ENCODE results near the gene KCNN4.
A peak's percentile ranks its signal among the peaks of the same experiment; 100 is the strongest.

KCNN4 gene

DNA sequence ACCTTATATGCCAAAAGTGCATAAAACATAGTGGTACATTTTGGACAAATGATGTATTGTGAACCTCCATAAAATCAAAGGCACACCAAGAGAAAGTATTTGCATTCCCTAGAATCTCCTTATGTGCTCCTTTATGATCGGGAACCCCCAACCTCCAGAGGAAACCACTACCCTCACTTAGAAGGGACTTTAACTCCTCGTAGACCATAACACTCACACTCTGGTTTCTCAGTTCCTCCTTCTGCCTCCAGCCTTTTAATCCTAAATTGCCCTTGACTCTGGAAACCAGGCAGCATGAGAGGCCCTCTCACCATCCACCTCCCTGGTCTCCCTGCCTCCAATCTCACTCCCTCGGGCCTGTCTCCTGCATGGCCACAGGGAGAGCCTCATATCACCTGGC, 9.8 kb upstream of the KCNN4 start:
- H3K27ac ChIP-seq: no peak overlapping the region
- H3K4me1 ChIP-seq: no peaks in the 10 kb centered on the region
- no peak overlapping the region for H3K4me3 ChIP-seq
- peaks cover 0 to 8% of the 10 kb centered on the region in 2 donors for H3K27me3 ChIP-seq
- TF ChIP-seq CTCF (IDR thresholded peaks at IDR 0.05): no peak
- no peak for DNase-seq
- intact Hi-C loops (cut with DNase I; ENCODE audit: low total_unique reads): no loop called here
- H3K9me3 ChIP-seq: no peaks in the 10 kb centered on the region
- H3K36me3 ChIP-seq: no peaks in the 10 kb centered on the region

DNA sequence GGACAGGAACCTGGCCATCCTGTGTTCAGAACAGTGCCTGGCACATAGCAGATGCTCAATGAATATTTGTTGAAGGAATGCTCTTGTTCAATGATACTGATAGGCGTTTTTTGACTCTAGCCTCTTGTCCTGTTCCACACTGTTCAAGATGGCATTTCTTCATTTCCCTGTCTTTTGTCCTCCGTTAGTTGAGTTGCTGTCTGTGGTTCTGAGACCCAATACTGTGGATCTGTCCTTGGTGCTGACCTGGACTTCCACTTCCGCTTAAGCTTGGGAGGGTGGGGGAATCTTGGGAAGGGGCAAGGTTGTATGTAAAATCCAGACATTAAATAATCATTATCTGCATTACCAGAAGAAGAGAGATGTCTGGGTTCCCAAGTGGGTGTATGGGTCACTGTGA, 8.3 kb upstream of the KCNN4 start:
- no peak for DNase-seq
- H3K36me3 ChIP-seq: no peaks in the 10 kb centered on the region
- intact Hi-C loops (cut with DNase I; ENCODE audit: low total_unique reads): no loop called here
- no peak overlapping the region for H3K4me3 ChIP-seq
- peaks cover 0 to 15% (median 7%) of the 10 kb centered on the region in 4 donors for H3K4me1 ChIP-seq
- H3K27me3 ChIP-seq: peaks cover 0 to 3% of the 10 kb centered on the region in 2 donors
- H3K9me3 ChIP-seq: no peaks in the 10 kb centered on the region
- H3K27ac ChIP-seq: no peak overlapping the region
- no peak for TF ChIP-seq CTCF (IDR thresholded peaks at IDR 0.05)

DNA sequence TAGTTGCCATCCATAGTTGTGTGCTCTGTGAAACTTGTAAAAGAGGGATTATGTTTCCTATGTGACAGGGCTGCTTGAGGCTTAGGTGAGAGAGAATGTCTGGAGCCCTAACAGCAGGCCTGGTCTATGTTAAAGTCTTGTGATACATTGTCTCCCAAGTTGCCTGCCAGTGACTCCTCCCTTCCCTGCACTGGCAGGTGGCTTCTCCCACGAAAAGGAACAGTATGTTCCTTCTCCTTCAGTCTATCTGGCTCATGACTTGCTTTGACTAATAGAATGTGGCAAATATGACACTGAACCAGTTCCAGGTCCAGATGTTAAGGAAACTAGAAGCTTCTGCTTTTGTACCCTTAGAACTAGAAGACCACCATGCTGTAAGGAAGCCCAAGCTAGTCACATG, 5.9 kb upstream of the KCNN4 start:
- no peak overlapping the region for H3K27ac ChIP-seq
- no peak overlapping the region for H3K4me3 ChIP-seq
- H3K36me3 ChIP-seq: no peaks in the 10 kb centered on the region
- H3K27me3 ChIP-seq: peaks cover 0 to 14% of the 10 kb centered on the region in 2 donors
- TF ChIP-seq CTCF (IDR thresholded peaks at IDR 0.05): no peak
- DNase-seq: no peak
- peaks cover 0 to 21% (median 7%) of the 10 kb centered on the region in 4 donors for H3K4me1 ChIP-seq
- intact Hi-C loops (cut with DNase I; ENCODE audit: low total_unique reads): no loop called here
- no peaks in the 10 kb centered on the region for H3K9me3 ChIP-seq

DNA sequence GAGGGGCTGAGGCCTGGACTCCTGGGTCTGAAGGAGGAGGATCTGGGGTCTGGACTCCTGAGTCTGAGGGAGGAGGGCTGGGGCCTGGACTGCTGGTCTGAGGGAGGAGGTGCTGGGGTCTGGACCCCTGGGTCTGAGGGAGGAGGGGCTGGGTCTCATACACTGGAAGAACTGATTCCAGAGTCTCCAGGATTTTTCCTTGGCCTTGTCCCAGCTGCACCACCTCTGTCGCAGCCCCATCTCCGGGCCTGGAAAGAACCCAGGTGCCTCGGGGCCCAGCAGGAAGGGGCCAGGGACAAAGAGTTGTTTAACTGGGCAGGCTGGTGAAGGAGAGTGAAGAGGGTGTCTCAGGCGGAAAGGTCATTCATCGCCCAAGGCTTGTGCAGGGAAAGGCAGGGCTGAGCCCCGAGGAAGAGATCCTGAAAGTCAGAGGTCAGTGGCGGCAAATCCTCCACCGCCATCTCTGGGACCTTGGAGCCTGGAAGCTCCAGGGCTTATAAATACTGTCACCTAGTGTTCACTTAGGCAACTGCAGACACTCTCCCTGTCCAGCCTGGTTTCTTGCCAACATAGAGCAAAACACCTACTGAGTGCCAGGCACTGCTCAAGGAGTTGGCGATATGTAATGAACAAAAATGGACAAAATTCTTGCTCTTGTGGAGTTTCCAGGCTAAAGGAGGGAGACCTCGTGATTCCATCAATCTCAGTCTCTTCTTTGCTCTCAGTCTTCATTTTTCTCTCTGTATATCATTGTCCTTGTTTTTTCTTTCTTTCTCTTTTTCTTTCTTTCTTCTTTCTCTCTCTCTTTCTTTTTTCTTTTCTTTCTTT, 4.4 kb upstream of the KCNN4 start:
- intact Hi-C loops (cut with DNase I; ENCODE audit: low total_unique reads): loop anchor here (2.0 kb wide), 1 partner anchor 40 kb away; no protein-coding TSS in a partner anchor
- TF ChIP-seq CTCF (IDR thresholded peaks at IDR 0.05): peak; percentile 92 to 99
- Histone ChIP-seq H3K36me3 (no peaks in the 10 kb centered on the region), H3K27me3 (peaks cover 0 to 24% of the 10 kb centered on the region in 2 donors), H3K4me1 (peaks cover 0 to 29% (median 7%) of the 10 kb centered on the region in 4 donors), H3K27ac (no peak overlapping the region), H3K9me3 (no peaks in the 10 kb centered on the region), H3K4me3 (no peak overlapping the region)
- peak in 1 of 2 donors; percentile 67 for DNase-seq

DNA sequence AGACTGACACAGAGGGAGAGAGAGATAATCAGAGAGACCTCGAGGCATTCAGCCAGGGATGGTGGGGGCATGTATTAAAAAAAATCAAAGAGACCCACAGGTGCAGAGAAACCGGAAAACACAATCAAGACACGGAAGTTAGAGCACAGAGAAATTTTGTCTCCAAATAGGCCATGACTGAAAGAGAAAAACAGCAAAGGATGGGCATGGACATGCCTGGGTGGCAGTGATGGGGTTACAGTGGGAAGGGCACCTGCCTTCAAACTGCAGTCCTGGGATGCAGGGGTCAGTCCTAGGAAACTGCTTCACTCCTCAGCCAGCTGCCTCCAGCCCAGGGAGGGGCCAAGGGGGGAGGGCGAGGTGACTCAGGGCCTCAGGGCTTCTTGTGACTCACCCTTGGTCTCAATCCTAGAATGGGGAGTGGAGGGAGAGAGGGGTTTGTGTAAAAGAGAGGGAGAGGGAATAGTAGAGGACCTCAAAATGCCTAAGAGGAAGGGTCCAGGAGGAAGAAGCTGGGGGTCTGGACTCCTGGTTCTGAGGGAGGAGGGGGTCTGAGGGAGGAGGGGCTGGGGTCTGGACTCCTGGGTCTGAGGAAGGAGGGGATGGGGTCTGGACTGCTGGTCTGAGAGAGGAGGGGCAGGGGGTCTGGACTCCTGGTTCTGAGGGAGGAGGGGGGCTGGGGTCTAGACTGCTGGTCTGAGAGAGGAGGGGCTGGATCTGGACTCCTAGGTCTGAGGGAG, 3.6 kb upstream of the KCNN4 start:
- Histone ChIP-seq H3K4me3 (no peak overlapping the region), H3K9me3 (no peaks in the 10 kb centered on the region), H3K27ac (no peak overlapping the region), H3K36me3 (no peaks in the 10 kb centered on the region), H3K27me3 (peaks cover 0 to 29% of the 10 kb centered on the region in 2 donors), H3K4me1 (peaks cover 0 to 31% (median 7%) of the 10 kb centered on the region in 4 donors)
- TF ChIP-seq CTCF (IDR thresholded peaks at IDR 0.05): no peak
- peak in 1 of 2 donors; percentile 70 for DNase-seq
- intact Hi-C loops (cut with DNase I; ENCODE audit: low total_unique reads): loop anchor here (2.0 kb wide), 1 partner anchor 40 kb away; no protein-coding TSS in a partner anchor

All from tibial artery (tissue), 4 donors.